H4 (cell line): ENCODE measurements around the gene MBOAT2. TPM values are rescaled to one million over a fixed set of nuclear protein-coding genes. Genes with fewer than 3 reads are reported as not detected.
A peak's percentile ranks its signal among the peaks of the same experiment; 100 is the strongest.

ENCODE experiments used
- DNase-seq: peaks from one replicate; pipeline ENCODE4 v3.0.0-alpha.2; 2015; ENCODE audit warnings: low spot score
- total RNA-seq: library from RNA; depleted of rRNA; stranded (reverse); fragments of >200 nt; shearing (Covaris generic); gene quantifications from 2 replicates; pipeline ENCODE4 v1.2.3, GENCODE V29; 2014

The MBOAT2 gene
- total RNA-seq, 1 experiment from 2014 or later: 26.9 TPM

DNA sequence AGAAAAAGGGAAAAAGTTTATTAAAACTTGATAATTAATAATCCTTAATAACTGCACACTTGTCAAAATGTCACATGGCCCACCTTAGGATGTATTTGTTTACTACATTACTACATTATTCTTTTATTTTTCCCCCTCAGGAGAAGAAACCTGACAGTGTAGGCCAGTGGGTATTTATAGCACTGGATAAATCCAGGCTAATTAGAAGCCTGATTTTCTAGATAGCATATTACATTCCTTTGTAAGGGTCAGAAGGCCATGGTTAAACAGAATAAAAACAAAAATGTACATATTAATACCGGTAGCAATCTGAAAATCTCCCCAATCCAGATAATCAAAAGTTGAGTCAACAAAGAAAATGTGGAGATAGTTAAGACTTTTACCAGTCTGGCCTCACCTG, 144.6 kb downstream of the MBOAT2 start:
- no peak for DNase-seq

DNA sequence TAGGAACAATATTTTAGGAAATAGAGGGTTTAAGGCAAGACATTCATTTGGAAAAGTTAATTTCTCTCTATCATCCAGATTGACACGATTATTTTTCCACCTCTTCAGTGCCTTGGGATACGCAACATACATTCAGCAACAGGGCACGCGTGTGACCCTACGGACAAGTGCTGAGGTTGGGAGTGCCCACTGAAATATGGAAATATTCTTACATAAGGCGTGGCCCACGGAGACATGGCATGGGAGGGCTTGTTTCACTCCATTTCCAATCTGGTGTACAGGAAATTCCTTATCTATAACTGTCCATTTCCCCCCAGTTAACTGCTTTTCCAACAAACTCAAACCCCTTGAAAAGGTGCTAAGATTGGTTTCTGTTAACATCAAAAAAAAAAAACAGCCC, 145.2 kb downstream of the MBOAT2 start:
- no peak for DNase-seq

DNA sequence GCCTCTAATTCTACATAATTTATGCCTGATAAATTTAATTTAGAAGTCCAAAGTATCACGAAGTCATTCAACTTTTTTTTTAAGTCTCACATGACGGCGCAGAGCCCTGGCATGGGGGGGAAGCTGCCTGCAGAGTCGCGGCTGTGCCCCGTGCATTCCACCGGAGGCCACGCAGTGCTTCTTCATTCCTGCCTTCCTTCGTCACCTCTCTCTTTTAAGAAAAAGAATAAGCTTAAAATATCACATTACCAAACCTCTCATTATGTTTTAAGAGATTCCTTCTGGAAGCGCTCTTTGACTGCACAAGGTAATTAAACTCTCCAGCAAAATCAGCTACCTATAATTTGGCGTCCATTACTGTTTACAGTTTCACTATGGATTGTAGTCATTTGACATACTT, 145.8 kb downstream of the MBOAT2 start:
- no peak for DNase-seq

DNA sequence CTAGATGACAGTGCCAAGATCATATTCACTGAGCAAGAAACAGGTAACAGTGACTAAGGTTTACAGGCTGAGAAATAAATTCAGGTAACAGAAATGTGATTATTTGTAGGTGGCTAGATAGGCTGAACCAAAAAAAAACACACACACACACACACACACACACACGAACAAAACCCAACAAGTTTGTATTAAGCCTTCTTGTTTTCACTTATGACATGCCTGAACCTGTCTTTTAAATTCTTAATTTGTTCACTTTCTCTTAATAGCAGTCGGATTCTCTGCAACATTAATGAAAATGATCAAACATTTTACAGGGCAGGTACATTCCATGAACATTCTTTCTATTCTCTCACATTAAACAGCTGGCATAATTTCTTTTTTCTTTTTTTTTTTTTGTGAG, 147.3 kb downstream of the MBOAT2 start:
- DNase-seq: no peak

DNA sequence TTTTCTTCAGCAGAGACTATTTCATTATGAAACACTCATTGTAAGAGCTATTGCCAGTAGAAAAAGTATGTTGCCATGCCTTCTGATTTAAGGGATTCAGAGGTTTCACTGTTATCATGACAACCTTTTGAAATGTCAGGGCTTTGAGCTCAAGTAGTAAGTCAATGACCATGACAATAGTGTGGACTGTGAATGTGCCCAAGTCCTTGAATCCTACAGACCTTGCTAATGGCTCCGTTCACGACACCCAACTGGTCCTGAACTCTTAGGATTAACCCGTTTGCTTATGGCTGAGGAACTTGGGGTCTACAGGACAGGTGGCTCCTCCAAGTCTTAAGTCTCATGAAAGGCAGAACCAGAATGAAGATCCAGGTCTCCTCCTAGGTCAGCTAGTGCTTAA, 148.5 kb downstream of the MBOAT2 start:
- DNase-seq: no peak

DNA sequence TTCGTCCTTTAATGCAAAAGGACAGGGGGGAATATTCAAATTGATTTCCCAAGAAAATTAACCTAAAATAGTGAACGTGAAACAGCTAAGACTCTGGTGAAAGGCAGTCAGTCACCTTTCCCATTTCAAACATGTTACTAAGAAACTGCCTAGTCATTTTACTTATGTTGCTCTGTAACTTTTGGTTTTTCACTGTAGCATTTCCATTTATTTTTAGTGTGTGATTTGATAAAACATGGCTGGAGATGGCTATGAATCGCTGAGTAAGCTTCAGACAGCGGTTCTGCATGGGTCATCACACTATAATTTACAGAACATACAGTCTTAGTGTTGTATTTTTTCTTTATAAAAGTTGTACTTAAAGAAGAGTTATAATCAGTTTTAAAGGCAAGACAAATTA, 150.1 kb downstream of the MBOAT2 start:
- no peak for DNase-seq

DNA sequence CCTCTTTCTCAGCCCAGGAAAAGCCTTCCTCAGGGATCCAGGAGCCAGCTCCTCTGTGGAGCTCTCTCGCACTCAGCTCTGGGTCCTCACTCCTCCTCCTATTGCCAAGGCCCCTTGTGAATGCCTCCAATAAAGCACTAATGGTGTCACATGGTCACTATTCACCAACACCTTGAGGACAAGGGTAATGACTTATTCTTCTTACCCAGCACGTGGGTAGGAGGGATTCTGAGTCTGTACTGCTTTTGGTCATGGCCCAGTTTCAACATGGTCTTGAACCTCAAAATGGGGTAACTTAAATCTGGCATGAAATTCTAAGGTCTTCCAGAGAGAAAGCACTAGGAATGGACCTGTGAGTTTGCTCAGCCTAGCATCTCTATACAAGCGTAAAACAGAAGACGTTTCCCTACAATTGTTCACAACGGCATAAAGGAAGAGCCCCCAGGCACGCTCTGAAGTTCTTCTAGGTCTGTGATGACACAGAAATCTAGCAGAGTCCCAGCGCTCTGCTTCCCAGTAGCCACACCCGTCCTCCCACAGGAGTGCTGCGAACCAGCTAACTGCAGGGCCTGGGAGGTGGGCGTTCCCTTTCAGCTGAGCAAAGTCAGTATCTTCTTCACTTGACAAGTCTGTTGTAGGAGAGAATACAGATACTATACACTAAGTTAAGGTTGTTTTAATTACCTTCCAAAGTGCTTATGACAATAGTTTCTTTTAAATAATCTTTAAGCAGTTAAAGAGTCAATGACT, 151.5 kb downstream of the MBOAT2 start:
- DNase-seq: no peak

DNA sequence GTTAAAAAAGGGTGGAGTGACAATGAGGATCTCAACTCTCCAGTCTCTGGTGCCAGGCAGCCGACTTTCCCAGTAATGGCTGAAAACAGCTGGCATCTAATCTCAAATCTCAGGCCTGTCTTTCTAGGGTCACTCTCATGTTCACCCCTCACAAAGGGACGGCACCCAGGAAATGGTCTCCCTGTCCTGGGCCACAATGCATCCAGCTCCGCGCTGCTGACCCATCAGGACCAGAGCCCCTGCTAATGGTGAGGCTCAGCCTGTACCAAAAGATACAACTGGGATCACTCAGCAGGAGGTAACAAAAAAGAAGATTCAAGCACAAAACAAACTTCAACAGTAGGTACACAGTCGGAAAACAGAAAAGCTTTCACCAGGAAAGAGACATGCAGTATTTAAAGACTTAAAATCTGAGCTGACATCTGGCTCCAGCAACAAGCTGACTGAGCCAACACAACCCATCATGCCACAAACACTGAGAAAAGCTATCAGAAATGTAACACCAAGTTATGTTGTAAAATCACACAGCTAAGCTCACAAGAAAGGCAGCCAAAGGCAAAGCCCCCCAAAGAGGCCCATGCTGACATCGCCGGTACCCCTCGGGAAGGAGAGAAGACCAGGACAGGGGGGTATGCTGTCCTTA, 152.5 kb downstream of the MBOAT2 start:
- DNase-seq: no peak

DNA sequence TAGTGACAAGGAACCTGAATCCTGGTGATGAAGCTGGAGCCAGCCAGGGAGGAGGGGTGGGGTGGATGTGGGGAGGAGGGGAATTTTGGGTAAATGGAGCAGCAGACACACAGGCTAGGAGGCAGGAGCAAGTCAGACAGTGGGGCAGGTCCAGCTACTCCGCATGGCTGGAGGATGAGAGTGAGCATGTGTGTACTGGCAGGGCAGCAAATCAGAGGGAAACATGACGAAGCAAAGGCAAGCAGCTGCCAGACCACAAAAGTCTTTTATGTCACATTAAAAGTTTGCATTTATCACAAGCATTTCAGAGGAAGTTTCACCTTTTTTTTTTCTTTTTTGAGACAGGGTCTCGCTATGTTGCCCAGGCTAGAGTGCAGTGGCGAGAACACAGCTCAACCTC, 154.2 kb downstream of the MBOAT2 start:
- peak; percentile 5 for DNase-seq

DNA sequence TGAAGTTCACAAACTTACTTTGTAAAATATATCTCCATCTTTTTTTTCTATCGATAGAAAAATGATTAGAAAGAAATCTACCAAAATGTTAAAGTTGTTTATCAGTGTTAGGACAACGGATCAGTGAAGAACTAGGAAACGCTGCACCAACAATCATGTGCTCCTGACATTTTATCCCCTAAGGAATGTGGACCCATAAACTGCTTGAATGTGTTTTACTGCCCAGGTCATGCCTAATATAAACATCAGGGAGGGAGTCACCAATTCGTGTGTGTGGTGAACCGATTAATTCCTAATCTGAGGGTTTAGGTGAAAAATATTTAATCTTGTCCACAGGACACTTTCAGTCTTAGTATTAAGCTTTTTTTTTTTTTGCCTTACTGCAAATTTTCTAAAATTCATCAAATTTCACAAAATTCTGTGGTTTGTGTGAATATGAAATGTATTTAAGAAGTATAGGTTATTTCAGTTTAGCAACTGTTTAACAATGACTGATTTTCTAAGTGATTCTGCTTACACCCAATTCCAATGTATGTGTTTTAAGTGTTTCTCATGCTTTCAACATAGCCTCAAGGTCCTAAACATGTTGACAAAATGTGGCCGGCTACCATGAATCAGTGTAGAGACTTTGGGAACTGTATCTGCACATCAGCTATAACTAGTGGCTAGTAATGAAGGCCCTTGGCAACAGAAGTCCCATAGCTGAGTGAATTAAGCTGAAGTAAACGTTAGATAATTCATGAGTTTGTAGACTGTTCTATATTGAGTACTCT, 155.0 kb downstream of the MBOAT2 start:
- no peak for DNase-seq

DNA sequence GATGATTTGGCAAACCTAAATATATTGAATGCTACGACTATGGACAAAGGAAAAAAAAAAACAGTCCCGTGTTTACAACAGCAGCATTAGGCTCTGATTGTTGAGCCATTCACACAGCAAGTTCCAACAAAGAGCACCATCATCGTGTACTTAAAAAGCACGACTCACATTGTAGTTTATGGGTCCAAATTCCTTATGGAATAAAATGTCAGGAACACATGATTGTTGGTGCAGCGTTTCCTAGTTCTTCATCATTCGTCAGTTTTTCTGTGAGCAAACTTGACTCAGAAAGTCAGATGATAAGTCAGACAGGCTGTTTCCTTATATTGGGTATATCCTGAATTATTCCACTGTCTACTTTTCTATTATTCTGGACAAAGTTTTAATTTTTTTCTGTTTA, 156.1 kb downstream of the MBOAT2 start:
- no peak for DNase-seq

DNA sequence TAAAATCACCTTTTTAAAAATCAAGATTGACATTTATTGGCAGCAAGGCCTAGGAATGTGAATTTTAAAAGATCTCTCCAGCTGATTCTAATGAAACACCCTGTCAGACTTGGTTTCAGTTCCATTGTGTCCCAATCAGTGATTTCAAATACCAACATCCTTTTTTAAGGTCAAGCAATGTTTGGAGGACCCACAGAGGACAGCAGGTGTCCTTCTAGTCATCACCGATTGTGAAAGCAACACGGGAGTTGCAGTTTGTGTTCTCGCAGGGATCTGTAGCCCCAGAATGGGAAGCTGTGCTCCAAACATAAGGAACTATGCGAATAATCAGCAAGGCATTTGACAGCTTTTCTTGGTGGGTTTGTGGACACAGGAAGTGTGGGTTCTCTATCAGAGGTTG, 161.6 kb downstream of the MBOAT2 start:
- DNase-seq: no peak

DNA sequence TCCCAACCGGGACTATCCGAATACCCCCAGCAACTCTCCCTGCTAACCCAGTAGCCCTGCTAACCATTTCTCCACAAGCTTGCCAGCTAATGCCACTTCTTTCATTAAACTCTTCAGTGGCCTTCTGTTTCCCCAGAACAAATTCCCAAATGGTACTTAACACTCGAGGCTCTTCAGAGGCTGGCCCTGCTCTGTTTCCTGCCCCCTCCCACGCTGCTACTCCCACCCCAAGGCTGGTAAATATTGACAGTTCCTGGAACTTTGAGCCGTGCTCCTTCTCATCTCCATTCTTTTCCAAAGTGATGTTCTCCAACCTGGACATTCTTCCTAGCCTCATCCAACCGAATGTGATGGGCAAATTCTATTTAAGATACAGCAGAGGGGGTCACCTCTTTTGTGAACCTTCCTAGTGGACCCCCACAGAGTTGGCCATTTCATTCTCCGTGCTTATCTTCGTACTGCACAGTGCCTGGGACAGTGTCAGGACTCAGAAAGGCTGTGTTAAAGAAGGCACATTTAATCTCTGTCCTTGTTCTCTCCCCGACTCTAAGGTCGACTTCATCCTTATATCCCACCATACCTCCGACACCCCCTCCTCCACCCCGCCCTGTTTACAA, 162.9 kb downstream of the MBOAT2 start:
- no peak for DNase-seq

DNA sequence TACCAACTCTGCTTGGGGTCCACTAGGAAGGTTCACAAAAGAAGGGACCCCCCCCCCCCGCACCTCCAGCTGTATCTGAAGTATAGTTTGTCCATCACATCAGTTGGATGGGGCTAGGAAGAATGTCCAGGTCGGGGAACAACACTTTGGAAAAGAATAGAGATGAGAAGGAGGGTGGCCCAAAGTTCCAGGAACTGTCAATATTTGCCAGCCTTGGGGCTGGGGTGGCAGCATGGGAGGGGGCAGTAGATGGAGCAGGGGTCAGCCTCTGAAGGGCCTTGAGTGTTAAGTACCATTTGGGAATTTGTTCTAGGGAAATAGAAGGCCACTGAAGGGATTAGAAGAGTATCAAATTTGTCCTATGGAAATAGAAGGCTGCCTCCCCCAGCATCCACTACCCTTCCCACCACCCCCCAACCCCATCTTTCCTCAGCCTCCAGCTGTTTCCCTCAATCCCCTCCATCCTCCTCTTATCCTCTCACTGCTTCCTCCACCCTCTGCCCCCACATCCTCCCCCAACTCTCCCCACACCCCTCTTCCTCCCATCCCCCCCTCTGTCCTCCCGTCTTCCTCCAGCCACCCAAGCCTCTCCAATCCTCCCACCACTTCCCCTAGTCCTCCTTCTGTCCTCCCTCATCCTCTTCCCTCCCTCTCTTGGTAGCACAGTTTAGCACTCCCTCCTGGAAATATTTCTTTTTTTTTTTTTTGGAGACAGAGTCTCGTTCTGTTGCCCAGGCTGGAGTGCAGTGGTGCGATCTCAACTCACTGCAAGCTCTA, 164.1 kb downstream of the MBOAT2 start:
- DNase-seq: no peak

DNA sequence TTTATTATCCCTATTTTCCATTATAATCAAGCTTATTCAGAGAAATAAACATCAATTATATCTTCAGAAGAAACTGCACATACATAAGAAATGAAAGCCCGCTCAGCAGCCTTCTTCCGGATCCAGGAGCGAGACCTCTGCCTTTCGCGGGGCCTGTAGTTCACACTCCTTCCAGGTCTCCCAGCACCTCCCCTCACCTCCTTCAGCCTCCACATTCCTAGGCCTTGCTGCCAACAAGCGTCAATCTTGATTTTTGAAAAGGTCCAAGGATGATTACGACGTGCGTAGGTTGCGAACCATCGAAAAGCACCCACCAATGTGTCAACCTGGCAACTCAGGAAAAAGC, 165.7 kb downstream of the MBOAT2 start:
- no peak for DNase-seq

DNA sequence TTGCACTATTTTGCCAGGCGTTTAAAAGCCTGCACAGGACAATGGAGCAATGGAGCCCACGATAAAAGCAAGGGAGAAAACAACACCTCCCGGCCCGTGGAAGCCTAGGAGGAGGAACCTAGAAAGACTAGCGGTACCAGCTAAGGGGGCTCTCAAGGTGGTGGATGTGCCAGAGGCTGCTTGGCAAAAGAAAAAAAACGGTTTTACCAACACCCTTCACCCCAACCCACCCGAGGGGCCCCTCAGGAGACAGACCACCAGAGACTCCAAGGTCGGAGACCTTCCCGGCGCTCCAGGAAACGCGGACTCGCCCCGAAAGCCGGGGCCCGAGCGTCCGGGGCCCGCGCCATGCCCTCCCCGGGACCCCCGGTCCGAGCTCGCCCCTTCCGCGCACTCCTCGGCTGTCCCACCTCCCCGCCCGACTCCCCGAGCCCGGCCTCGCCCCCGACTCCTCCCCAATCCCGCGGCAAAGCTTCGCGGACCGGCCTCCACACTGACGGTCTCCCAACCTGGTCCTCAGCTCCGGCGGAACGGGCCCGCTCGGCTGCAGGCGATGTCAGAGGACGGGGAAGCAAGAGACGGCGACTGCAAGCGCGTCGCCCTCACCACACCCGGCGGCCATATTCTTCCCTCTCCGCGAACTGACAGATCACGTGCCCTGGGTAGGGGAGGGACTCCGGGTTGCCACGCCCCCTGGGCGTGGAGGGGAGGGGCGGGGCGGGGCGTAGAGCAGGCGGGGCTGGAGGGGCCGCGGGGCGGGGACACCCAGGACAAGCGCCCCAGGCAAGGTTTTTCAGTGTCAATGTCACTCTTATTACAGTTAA, 166.3 kb downstream of the MBOAT2 start, which contains the start of gene KIDINS220:
TSS of gene KIDINS220 (minus strand) at position 643 of the 824 bp plus-strand sequence. CDS start 10,520 bp downstream, outside the sequence.
- peak; percentile 40 for DNase-seq

DNA sequence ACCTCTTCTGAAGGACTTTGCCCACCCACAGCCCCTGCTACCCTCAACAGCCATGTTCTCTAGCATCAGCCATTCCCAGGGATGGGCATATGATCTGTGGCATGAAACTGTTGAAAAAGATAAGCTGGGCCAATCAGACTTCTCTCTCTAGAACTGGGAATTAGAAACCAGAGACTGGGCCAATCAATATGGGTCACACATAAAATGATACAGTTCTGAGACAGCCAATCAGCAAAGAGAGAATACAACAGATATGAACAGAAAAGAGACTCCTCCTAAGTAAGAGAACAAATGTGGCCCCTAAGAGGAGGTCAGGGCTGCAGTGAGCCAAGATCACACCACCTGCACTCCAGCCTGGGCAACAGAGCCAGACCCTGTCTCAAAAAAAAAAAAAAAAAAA, 168.2 kb downstream of the MBOAT2 start:
- no peak for DNase-seq

DNA sequence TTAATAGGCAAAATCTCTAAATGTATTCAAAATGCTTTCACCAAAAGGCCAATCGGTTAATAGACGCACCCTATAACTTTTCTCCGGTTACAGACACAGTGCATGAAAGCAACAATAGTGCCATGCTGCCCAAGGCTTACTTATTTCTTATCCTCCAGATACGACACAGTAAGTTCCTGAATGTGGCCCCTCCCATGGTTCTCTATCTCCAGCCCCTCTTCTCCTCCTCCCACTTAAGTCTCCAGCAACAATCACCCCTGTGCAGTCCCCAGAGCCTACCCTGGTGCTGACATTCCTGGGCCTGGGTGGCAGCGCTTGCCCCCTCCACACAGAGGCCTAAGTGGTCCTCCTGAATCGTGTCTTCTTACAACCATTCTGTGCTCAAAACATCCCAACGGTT, 169.6 kb downstream of the MBOAT2 start:
- no peak for DNase-seq

DNA sequence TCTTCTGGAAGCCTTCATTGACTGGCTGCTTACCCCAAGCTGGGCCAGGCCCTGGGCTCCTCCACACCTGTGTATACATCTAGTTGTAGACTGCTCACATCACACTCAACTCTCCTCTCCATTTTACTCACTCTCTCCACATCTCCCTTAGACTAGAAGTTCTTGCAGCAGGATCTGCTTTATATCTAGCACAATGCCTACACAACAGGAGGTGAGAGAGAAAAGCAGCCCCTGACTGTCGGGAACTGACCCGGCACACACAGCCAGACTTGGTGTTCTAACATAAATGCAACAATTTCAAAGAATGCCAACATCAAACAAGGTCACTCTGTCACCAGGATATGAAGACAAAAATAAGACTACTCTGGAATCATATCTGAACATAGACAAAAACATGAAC, 172.0 kb downstream of the MBOAT2 start:
- no peak for DNase-seq

DNA sequence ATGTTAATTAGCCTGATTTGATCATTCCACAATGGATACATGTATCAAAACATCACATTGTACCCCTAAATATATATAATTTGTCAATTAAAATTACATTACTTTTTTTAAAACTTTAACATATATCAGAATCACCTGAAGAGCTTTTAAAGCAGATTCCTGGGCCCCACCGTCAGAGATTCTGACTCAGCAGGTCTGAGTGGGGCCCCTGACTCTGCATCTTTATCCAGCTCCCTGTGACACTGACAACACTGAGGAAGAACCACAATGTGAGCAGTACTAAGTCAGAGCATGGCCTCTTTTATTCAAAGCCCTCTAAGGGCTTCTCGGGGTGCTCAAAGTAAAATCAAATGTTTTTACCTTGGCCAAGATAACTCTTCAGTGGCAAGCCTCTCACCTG, 175.8 kb downstream of the MBOAT2 start:
- no peak for DNase-seq

DNA sequence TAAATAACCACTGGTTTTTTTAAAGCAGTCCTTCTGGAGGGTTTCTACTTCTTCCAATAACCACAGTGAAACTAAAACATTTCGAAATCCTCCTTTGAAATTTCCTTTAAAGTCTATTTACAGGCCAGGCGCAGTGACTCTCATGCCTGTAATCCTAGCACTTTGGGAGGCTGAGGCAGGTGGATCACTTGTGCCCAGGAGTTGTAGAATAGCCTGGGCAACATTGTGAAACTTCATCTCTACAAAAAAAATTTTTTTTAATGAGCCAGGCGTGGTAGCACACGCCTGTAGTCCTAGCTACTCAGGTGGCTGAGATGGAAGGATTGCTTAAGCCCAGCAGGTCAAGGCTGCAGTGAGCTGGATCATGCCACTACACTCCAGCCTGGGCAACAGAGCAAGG, 181.3 kb downstream of the MBOAT2 start:
- no peak for DNase-seq
